Progenitor cell of endocrine pancreas (in vitro differentiated cells): ENCODE measurements around the gene AVPI1. TPM values are rescaled to one million over a fixed set of nuclear protein-coding genes. Genes with fewer than 3 reads are reported as not detected.

Source experiments
- DNase-seq: peaks from one replicate; pipeline ENCODE4 v3.0.0; 2021; ENCODE audit warnings: low spot score; ENCODE audit not compliant: unreplicated experiment
- H3K27ac Mint-ChIP-seq: 2 replicates; pipeline ENCODE4 v1.8.0; 2021; ENCODE audit warnings: mild to moderate bottlenecking, moderate library complexity, mixed read lengths
- H3K27me3 Mint-ChIP-seq: 2 replicates; pipeline ENCODE4 v1.8.0; 2021; ENCODE audit warnings: mixed read lengths
- H3K36me3 Mint-ChIP-seq: 2 replicates; pipeline ENCODE4 v1.8.0; 2022; ENCODE audit warnings: mixed read lengths; ENCODE audit not compliant: insufficient read depth
- H3K4me1 Mint-ChIP-seq: 2 replicates; pipeline ENCODE4 v1.8.0; 2021; ENCODE audit warnings: low read depth, mixed read lengths
- H3K4me3 Mint-ChIP-seq: 2 replicates; pipeline ENCODE4 v1.8.0; 2021; ENCODE audit warnings: low read depth, mild to moderate bottlenecking, moderate library complexity, mixed read lengths
- H3K9me3 Mint-ChIP-seq: 2 replicates; pipeline ENCODE4 v1.8.0; 2021; ENCODE audit warnings: low read depth, mixed read lengths
- total RNA-seq: library from RNA; stranded (reverse); gene quantifications from 2 replicates; pipeline ENCODE4 v1.2.1, GENCODE V29; 2021
- TF ChIP-seq, protein P1 (sequence below): fragments of 200-600 bp; sonication (generic); IDR thresholded peaks from one replicate; pipeline ENCODE4 v1.5.0; 2021; ENCODE audit warnings: antibody characterized with exemption, mild to moderate bottlenecking; ENCODE audit not compliant: unreplicated experiment

Gene AVPI1
- total RNA-seq, 1 donor from 2014 or later: 4.3 TPM

DNA sequence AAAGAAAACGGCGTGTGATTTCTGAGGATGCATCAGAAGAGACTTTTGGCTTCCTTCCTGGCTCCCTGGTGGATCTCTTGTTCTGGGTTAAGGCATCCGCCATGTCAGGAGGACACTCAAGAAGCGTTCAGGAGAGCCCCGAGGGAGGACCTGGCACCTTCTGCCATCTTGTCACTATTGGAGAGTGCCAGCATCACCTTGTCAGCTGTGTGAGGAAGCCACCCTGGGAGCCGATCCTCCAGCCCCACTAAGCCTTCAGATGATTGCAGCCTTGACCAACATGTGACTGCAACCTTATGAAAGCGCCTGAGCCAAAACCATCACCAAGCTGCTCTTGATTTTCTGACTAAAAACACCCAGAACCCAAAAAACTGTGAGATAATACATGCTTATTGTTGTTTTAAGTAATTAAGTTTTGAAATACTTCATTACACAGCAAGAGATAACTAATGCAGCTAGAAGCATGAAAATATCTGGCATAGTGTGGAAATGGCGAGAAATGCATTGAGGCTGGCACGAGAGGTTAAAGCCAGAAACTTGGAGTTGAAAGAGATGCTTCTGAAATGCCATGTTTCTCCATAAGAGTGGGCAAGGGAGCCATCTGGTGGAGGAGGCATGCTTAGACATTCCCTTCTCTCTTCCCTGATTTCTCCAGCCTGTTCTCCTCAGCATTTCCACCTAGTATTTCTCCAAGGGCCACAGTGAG is 44.5 kb upstream of the AVPI1 start:
- Mint-ChIP-seq H3K27me3 (peaks cover 21% of the 10 kb centered on the region), H3K4me3 (no peak overlapping the region), H3K4me1 (peaks cover 2% of the 10 kb centered on the region), H3K36me3 (peaks cover 3% of the 10 kb centered on the region), H3K9me3 (peaks cover 7% of the 10 kb centered on the region), H3K27ac (no peak overlapping the region)
- TF ChIP-seq, protein P1, sequence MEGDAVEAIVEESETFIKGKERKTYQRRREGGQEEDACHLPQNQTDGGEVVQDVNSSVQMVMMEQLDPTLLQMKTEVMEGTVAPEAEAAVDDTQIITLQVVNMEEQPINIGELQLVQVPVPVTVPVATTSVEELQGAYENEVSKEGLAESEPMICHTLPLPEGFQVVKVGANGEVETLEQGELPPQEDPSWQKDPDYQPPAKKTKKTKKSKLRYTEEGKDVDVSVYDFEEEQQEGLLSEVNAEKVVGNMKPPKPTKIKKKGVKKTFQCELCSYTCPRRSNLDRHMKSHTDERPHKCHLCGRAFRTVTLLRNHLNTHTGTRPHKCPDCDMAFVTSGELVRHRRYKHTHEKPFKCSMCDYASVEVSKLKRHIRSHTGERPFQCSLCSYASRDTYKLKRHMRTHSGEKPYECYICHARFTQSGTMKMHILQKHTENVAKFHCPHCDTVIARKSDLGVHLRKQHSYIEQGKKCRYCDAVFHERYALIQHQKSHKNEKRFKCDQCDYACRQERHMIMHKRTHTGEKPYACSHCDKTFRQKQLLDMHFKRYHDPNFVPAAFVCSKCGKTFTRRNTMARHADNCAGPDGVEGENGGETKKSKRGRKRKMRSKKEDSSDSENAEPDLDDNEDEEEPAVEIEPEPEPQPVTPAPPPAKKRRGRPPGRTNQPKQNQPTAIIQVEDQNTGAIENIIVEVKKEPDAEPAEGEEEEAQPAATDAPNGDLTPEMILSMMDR: peak; percentile 85
- DNase-seq: peak; percentile 51

DNA sequence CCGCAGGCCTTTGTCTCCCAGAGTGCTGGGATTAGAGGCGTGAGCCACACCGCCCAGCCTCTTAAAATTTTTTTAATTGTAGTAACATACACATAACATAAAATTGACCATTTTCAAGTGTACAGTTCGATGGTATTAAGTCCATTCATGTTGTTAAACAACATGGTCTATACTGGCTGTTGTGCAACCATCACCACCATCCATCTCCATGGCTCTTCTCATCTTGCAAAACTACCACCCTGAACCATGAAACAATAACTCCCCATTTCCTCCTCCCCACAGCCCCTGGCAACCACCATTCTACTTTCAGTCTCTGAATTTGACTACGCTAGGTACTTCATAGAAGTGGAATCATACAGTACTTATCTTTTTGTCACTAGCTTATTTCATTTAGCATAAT is 42.0 kb upstream of the AVPI1 start:
- no peak for DNase-seq
- Mint-ChIP-seq H3K27me3 (peaks cover 4% of the 10 kb centered on the region), H3K27ac (no peak overlapping the region), H3K4me1 (peaks cover 3% of the 10 kb centered on the region), H3K9me3 (no peaks in the 10 kb centered on the region), H3K4me3 (no peak overlapping the region), H3K36me3 (peaks cover 1% of the 10 kb centered on the region)
- TF ChIP-seq, protein P1: no peak

DNA sequence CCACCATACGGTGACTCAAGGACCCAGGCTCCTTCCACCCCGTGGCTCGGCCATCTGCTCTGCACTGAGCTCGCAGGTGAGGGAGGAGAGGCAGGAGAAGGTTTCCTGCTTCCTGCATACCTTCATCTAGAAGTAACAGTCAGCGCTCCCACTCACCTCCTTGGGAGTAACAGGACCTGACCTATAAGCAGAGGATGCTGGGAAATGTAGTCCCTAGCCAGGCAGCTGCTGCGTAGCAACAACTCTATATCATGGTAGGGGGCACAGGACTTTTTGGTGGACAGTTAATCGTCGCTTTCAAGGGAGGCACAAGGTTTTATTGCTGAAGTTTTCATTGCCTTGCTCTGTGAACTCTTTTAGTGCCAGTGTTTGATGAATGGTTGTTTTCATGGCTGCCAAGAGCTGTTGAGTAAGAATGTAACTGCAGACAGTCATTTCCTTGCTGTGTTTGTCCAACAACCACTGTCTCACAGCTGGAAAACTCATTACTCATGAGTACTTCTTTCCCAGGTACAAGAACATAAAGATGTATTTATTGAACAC is 39.7 kb upstream of the AVPI1 start:
- Mint-ChIP-seq H3K27me3 (no peaks in the 10 kb centered on the region), H3K9me3 (no peaks in the 10 kb centered on the region), H3K27ac (no peak overlapping the region), H3K4me3 (peak overlapping the region; percentile 42), H3K4me1 (peaks cover 3% of the 10 kb centered on the region), H3K36me3 (peaks cover 1% of the 10 kb centered on the region)
- TF ChIP-seq, protein P1: no peak
- DNase-seq: no peak

DNA sequence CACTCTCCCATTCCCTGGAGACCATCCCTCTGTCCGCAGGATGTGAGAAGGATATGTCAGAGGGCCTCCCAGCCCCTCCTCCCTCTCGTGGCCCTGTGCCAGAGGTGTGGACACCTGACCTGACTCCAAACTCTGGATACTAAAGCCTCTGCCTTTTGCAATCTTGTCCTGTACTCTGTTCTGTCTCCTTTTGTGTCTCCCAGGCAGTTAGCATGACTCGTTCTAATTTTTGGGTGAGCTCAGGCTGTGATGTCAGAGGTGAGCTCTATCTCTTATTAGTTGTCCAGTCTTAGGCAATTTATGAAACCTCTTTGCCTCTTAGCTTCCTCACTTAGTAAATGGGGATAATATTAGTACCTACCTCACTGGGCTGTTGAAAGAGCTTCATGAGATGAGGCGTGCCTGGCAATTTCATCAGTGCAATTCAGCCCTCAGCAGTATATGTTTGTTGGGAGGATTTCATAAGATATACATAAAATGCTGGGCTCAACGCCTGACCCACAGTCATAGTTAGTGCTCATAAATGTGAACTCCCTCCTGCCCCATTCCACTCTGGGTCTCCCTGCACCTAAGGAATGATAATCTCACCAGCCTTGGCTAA is 37.4 kb upstream of the AVPI1 start:
- H3K9me3 Mint-ChIP-seq: no peaks in the 10 kb centered on the region
- DNase-seq: no peak
- peaks cover 3% of the 10 kb centered on the region for H3K4me1 Mint-ChIP-seq
- no peak overlapping the region for H3K4me3 Mint-ChIP-seq
- H3K27me3 Mint-ChIP-seq: no peaks in the 10 kb centered on the region
- TF ChIP-seq, protein P1: no peak
- no peak overlapping the region for H3K27ac Mint-ChIP-seq
- H3K36me3 Mint-ChIP-seq: peaks cover 2% of the 10 kb centered on the region

DNA sequence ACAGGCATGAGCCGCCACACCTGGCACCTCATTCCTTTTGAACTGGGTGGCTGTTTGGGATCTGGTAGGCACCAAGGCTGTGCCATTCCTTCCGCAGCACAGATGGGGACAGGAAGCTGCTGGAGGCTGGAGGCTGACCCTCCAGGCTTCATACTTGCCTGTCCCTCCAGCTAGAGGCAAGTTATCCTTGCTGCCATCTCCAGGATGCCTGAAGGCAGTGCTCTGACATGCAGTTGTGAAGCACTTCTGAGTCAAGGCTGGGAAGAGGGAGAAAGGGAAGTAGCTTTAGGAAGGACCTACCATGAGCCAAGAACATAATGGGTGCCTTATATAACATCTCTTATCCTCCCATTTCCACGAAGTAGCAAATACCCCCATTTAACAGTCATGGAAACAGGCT is 36.0 kb upstream of the AVPI1 start:
- TF ChIP-seq, protein P1: no peak
- Mint-ChIP-seq H3K4me1 (peaks cover 3% of the 10 kb centered on the region), H3K4me3 (no peak overlapping the region), H3K36me3 (peaks cover 2% of the 10 kb centered on the region), H3K27me3 (no peaks in the 10 kb centered on the region), H3K9me3 (no peaks in the 10 kb centered on the region), H3K27ac (no peak overlapping the region)
- DNase-seq: no peak
